CD4-positive, alpha-beta T cell treated with Interleukin-4 for 1 hour (primary cell): ENCODE measurements around the gene GOLGA6L7.
"Not testable (repeated sequence)": the region's sequence is repeated elsewhere in the genome, so short reads cannot be mapped to it uniquely, and the experiment has no call there.

Experiments used
- DNase-seq, 2 donors: peaks; one replicate each; pipeline ENCODE4 v3.0.0-alpha.2; 2020 to 2022

The GOLGA6L7 gene

DNA sequence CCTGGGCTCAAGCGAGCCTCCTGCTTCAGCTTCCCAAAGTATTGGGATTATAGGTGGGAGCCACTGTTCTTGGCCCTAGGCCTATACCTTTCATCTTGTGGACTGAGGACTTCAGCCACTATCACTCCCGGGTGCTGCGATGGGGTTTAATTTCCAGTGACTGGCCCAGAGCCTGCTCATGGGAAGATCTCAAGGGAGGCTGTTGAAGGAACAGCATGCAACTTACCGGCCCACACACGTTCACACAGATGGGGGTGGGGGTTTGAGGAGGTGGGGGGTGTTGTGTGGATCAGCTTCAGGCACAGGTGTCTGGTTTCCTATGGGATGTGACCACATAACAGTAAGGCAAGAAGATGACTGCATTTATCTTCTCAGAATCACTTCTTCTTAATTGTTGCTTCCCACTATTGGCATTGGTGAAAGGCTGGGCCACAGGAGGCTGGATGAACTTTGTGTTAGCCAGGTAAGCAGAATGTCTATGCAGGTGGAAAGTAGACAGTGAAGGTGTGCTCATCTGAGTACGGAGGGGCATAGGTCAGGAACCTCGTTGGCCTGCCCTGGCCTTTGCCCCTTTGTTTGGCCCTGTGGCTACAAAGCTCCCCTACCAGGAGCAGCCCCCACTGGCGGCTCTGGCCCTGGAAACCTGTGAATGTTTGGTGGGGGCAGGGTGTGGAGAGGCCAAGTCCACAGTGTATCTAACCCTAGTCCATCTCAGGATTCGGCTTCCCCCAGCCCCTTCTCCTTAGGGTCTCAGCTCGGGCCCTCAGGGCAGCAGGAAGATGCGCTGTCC is 35.9 kb upstream of the GOLGA6L7 start:
- no peak for DNase-seq

DNA sequence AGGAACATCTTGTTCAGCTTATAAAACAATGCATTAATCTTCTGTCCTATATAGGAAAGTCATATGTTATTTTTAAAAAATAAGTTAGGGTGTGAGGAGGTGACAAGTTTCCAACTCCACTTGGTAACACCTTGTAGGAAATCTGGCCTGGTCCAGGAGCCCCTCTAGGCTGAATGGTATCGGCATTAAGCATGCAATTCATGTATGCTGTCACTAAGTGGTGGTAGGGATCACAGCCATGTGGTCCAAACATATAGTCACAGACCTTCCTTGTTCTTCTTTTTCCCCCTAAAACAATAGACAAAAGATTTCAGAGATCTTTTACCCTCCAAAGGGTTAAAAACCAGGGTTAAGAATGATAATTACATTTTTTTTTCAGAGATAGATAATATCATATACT is 33.2 kb upstream of the GOLGA6L7 start:
- no peak for DNase-seq

DNA sequence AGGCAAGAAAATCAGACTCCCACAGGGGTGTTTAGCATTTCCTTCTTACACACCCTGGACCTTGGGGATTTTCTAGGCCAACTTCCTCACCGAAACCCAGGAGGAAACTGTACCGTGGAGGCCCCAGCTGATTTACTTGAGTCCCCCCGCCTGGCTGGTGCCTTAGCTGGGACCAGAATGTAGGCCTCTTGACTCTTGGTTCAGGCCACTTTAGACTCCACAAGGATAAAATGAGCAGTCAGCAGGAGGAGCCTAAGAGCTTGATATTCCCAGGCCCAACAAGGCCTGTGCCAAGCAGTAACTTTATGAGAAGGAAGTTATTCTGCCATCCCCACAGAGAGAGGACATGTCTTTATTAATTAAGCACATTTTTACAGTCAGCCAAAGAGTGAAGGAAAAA is 32.7 kb upstream of the GOLGA6L7 start:
- no peak for DNase-seq

DNA sequence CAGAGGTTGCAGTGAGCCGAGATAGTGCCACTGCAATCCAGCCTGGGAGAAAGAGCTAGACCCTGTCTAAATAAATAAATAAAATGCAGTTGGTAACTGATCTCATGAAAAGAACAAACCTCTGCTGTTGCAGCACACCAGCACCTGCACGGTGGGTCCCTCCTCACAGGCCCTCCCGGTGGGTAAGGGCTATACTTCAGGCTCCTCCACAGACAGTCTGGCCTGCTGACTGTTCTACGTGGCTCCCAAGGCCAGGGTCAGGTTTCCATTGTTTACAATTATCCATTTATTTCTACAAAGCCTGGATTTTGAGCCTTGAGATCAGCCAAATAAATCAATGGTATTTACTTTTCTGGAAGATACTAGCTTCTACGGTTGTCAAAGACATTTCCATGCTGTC is 32.2 kb upstream of the GOLGA6L7 start:
- no peak for DNase-seq

DNA sequence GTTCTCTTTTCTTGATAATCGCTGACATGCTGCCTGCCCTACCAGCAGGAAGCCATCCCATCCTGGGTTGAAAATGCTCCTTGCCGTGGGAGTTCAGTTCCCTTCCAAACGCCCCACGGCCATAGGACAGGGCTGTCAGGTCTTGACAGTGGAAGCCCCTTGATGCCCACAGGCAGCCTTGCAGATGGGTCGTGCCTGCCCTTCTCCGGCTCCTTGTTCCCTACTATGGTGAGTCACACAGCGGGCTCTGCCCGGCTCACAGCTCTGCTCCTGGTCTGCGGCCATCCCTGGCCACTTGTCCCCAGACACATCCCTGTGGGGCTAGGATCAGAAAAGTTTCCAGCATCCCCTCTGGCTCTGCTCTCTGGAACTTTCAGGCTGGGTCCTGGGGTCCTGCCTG is 31.1 kb upstream of the GOLGA6L7 start:
- DNase-seq: no peak

DNA sequence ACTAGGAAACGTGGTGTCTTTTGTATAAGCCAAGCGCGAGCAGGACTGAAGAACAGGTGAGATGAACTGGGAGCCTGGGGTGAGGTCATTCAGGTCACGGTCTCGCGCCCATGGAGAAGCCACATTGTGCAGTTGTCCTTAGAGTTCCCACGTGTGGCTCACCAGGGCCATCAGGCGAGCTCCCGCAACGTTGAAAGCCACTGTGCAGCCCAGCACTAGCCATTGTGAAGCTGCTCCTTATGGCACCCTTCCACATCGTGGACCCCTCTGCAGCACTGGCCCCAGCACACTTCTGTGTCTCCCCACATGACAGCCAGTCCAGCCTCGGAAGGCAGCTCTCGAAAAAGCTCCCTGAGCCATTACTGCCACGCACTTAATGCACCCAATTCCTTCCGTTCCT is 29.8 kb upstream of the GOLGA6L7 start:
- no peak for DNase-seq

DNA sequence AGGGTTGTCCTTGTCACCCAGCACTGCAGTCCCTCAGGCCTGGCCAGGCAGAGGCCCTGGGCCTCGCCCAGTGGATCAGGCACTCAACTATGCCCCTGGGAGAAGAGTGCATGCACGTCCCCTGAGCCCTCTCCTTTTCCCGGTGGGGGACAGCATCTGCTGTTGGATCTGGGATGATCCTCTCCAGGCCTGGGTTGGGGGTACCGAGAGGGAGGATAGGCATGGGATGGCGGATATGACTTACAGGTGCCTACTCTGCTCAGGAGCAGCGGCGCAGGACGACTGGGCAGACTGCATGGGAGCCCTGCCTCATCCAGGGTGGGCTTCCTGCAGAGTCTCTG is 28.4 kb upstream of the GOLGA6L7 start:
- no peak for DNase-seq

DNA sequence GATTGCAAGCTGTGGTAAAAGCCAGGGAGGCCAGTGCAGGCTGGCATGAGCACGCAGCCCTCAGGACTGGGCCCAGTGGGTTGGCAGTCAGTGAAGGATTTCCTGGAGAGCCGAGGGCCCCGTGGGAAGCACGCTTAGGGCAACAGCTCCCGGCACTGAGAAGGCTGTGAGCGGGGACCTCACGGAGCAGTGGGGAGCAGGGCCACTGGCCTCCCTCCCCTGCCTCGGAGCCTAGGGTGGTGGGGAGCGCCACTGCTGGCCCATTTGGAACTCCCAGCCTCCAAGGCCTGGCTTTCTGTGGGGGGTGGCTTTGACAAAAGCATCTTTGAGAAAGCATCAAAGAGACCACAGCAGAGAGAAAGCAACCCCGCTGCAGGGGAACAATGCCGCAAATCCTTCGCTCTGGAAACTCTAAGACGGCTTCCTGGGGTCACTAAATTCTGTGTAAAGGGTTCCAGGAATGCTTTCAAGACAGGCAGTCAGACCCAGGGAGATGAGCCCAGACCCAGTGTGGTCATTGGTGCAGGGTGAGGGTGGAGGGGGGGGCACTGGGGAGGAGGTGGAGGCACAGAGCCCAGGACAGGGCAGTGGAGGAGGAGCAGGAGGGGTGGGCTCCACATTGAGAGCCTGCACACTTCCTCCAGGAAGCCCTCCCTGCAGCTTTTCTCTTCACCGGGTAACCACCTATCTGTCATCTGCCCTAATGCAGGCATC is 27.8 kb upstream of the GOLGA6L7 start:
- DNase-seq: no peak

DNA sequence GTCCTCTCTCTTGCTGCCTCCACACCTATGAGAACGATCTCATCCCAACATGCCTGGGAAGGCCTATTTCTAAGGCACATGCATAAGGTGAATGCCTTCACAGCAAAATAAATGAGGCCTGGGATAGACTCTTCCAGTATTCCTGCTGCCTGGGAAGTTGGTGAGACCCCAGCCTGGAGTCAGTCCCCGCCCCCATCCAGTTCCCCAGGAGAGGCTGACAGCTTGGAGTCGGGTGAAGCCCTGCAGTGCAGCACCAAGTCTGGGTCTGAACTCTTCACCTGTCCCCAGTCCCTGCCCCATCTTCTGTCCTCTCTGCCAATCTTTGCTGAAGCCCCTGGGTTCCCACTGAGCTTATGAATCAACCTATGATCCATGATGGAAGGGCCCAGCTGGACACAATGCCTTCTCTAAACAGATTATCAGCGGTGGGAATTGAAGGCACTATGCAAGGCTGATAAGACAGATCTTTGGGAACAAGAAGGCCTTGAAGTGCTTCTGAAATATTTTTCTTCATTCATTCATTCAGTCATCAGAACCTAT is 27.1 kb upstream of the GOLGA6L7 start:
- no peak for DNase-seq

DNA sequence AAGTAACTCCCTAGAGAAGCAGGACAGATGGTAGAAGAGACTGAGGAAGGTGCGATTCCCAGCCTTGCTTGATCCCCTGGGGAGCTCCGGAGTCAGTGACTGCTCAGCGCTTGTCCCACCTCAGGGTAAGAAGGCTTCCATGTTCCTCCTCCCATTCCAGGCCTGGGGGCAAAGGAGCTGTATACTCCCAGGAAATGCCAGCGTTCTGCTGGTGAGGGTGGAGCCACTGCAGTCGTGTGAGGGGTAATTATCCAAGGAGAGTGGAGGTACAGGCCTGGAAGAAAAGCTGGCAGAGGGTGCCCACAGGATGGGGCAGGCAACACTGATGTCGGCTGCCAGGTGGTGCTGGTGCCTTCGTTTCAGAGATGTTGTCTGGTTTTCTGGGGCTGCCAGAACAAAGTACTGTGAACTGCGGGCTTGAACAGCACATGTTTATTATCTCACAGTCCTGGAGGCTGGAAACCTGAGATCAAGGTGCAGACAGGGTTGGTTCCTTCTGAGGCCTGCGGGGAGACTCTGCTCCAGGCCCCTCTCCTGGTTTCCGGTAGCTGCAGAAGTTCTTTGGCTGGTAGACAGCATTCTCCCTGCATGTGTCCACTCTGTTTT is 25.2 kb upstream of the GOLGA6L7 start:
- DNase-seq: peak; percentile 31 to 40

DNA sequence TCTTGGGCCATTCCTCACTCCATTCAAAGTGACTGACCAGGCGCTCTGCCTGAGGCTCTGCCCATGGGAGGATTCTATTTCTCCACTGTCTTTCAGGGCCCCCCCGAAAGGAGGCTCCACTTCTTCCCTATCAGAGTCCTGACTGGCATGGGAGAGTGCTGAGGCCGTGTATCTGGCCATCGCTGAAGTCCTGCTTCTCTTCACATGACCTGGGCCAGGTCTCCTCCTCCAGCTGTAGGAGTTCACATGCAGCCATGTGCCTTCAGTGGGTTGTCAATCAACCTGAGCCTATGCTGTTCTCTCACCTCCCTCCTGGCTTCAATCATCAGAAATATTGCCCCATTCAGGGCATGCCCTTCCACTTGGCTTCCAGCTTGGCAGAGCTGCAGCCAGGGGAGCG is 24.6 kb upstream of the GOLGA6L7 start:
- no peak for DNase-seq

DNA sequence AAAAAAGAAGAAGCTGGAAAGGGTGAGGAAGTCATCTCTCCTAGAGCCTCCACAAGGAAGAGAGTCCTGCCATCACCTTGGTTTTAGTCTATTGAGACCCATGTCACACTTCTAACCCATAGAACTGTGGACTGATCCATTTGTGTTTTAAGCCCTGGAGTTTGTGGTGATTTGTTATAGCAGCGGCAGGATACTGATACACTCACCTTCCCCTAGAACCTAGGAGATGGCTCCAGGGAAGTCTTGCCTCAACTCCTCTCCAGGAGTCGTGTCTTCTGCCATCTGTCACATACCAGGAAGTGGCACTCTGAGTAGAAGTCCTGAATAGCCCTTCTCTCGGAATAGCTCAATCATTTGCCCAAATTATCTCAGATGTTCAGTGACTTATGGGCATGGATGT is 22.7 kb upstream of the GOLGA6L7 start:
- DNase-seq: no peak

DNA sequence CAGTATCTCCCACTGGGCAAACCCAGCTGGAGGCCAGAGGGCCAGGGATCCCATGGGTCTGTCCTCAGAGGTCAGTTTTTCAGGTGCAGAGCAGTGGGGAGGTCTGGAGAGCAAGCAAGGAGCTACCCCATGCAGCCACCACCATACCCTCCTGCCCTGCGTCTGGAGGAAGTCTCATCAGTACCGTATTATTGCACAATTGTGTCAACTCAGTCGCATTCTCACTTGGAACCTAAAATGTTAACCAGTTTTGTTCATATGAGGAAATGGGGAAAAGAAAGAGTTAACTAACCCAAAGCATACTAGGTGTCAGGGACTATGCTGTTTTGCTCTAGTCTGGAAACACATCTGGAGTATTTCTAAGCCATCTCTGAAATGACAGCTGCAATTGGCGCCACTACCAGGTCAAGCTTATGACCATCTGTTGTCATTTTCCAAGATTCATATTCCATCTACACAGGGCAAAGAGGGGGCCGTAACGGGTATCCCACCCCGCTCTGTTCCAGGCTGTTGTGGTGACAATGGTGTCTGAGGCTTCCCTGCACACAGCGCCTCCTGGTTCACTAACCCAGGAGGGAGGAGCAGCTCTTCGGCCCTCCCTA is 20.4 kb upstream of the GOLGA6L7 start:
- no peak for DNase-seq

DNA sequence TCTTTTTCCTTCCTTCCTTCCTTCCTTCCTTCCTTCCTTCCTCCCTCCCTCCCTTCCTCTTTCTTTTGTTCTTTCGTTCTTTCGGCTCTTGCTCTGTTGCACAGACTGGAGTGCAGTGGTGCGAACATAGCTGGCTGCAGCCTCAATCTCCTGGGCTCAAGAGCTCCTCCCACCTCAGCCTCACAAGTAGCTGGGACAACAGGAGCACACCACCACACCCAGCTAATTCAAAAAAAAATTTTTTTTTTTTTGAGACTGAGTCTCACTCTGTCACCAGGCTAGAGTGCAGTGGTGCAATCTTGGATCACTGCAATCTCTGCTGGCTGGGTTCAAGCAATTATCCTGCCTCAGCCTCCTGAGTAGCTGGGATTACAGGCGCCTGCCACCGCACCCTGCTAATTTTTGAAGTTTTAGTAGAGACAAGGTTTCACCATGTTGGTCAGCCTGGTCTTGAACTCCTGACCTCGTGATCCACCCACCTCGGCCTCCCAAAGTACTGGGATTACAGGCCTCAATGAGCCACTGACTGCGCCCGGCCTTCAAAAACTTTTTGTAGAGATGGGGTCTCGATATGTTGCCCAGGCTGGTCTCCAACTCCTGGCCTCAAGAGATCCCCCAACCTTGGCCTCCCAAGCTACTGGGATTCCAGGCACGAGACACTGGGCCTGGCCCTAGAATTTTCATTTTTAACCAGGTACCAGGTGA is 13.3 kb upstream of the GOLGA6L7 start:
- DNase-seq: not testable (repeated sequence)

DNA sequence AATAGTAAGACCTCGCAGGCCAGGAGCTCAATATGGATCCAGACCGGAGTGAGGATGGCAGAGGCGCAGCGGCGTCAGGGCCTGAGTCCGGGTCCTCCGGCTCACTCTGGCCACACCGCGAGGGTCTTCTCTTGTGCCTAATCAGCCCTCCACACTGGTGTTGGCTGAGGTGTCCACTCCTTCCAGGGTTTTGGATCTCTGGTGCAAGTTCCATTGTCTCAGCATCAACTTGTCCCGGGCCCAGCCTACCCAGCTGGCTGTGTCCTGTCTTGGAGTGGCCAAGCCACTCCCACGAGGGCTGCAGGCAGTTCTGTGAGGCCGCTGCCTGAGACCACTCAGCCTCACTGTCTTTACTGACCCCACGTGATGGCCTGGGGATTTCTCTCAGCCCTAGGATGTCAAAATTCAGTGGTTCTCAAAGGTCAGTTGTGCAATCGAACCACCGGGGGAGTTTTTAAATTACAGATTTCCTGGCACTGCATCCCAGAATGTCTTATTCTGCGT is 12.6 kb upstream of the GOLGA6L7 start:
- DNase-seq: no peak

DNA sequence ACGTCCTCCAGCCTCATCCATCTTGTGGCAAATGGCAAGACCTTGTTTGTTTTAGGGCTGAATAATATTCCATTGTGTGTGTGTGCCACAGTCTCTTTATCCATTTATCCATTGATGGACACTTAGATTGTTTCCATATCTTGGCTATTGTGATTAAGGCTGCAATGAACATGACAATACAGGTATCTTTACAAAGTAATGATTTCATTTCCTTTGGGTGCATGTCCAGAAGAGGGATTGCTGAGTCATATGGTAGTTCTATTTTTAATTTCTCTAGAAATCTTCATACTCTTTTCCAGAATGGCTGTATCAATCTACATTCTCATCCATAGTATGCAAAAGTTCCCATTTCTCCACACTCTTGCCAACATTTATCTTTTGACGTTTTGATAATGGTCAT is 6.1 kb upstream of the GOLGA6L7 start:
- not testable (repeated sequence) for DNase-seq

DNA sequence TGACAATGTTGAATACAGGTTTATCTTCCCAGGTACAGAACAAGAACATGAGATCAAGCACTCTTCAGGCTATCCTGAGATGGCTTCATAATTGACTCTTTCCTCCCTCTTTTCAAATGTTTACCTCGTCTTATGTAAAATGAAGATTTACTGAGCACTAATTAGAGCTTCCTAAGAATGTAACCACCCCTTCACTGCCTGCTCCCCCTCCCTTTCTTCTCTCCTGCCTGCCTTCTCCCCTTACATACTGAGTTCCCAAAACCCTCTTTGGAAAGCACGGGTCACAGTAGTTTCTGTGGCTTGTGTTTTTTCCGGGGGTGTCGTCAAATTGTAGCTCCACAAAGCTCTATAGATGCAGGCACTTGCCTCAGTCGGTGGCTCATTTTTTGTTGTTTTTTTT is 5.2 kb upstream of the GOLGA6L7 start:
- DNase-seq: not testable (repeated sequence)

DNA sequence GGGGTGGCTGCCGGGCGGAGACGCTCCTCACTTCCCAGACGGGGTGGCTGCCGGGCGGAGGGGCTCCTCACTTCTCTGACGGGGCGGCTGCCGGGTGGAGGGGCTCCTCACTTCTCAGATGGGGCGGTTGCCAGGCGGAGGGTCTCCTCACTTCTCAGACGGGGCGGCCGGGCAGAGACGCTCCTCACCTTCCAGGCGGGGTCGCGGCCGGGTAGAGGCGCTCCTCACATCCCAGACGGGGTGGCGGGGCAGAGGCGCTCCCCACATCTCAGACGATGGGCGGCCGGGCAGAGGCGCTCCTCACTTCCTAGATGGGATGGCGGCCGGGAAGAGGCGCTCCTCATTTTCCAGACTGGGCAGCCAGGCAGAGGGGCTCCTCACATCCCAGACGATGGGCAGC is 1.3 kb upstream of the GOLGA6L7 start:
- not testable (repeated sequence) for DNase-seq

DNA sequence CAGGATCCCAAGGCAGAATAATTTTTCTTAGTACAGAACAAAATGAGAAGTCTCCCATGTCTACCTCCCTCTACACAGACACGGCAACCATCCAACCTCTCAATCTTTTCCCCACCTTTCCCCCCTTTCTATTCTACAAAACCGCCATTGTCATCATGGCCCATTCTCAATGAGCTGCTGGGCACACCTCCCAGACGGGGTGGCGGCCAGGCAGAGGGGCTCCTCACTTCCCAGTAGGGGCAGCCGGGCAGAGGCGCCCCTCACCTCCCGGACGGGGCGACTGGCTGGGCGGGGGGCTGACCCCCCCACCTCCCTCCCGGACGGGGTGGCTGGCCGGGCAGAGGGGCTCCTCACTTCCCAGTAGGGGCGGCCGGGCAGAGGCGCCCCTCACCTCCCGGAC is 827 bp upstream of the GOLGA6L7 start:
- not testable (repeated sequence) for DNase-seq

DNA sequence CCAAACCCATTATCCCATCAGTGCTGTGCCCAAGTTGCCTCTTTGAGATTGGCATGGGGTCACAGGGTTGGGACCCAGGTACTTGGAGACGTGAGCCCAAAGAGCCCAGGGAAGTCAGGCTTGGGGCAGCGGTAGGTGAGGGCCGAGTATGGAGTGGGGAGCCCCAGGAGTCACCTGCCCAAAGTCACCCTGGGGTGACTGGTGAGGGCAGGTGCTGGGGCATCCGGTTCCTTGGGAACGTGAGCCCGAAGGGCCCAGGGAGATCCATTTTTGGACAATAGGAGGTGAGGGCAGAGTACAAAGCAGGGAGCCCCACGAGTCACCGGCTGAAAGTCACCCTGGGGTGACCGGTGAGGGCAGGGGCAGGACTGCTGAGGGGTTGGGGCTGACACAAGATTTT is 485 bp downstream of the GOLGA6L7 start:
- not testable (repeated sequence) for DNase-seq

DNA sequence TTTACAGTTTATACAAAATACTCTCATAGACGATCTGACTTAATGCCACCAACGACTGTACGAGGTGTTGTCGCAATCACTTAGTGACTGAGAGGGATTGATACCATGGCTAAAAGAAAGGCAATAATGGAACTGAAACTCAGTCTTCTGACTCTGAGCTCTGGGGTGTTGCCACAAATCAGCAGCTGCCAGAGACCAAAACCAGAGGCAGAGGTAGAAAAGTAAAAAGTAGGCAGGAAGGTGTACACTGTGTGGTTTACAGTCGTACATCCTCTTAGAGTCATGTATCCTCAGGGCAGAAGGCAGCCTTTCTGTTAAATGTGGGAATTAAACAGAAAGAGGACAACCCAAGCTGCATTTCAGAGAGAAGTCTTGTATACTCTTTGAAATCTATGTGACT is 1.2 kb downstream of the GOLGA6L7 start:
- peak in 1 of 2 donors; percentile 10 for DNase-seq

DNA sequence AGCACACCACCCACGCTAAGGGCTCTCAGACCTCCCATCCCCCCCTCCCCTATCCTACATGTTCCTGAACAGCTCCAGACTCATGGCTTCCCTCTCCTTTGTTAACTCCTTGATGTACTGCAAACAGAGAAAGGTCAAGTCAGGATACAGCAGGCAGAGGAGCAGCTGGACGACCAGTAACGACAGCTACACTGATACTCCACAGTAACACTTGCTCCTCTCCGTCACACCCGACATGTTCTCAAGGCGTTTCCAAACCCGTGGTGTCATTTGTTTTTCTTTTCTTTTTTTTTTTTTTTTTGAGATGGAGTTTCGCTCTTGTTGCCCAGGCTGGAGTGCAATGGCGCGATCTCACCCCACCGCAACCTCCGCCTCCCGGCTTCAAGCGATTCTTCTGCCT is 4.3 kb downstream of the GOLGA6L7 start:
- DNase-seq: not testable (repeated sequence)

DNA sequence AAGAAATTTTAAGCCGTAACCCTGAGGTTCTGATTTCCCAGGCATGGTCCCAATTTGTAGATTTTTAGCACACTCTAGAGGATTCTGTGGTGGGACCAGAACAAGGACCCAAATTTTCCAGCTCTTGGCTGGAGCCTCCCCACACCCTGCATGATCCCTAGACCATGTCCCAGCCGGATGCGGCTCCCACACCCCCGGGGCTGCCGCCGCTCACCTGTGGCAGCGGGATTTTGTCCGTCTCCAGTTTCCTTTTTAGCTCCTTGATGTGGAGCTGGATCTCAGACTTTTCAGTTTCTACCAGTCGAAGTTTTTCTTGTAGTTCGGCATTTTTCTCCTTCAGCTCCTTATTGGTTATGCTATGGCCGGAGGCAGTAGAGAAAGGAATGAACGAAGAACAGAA is 4.9 kb downstream of the GOLGA6L7 start:
- not testable (repeated sequence) for DNase-seq
